Peyer's patch (tissue), 4 donors: Measurements from ENCODE around the gene TSPO2.

Experiments used
- CTCF ChIP-seq, 6 experiments: fragments of 450-650 bp in 4 of 6; fragments of 200-600 bp in 2 of 6; sonication (generic) in 1 of 6; IDR thresholded peaks; one replicate each; pipeline ENCODE4 v1.5.1; 2017 to 2019; ENCODE audit warnings: antibody characterized with exemption in 6 of 6, mild to moderate bottlenecking in 3 of 6, moderate library complexity in 1 of 6
- POLR2A ChIP-seq, 2 donors: fragments of 450-650 bp; IDR thresholded peaks; one replicate each; pipeline ENCODE4 v1.5.1; 2017; ENCODE audit warnings: antibody characterized with exemption in 2 of 2, mild to moderate bottlenecking in 2 of 2, moderate library complexity in 2 of 2

- TF ChIP-seq CTCF (IDR thresholded peaks at IDR 0.05), result no peak
- TF ChIP-seq POLR2A (IDR thresholded peaks at IDR 0.05), result no peak
Observed at GRCh38 chr6:41009669-41010068, 32.6 kb upstream of the TSPO2 start.
